Activated naive CD8-positive, alpha-beta T cell treated with anti-CD3 and anti-CD28 coated beads, Interleukin-2, amount 10 ng/mL, durations not matched to agents 7 days and 5 days (primary cell): ENCODE data around the gene FAM32A. TPM values are rescaled to one million over a fixed set of nuclear protein-coding genes. Genes with fewer than 3 reads are reported as not detected.

Experiments
- ATAC-seq: fragments of 150-1000 bp; cut with Tn5 transposase; one replicate; pipeline ENCODE4 v1.10.0; 2021; ENCODE audit warnings: low read depth, moderate library complexity
- POLR2A ChIA-PET: fragments of 350-600 bp; sonication (Branson Sonifier 250); formaldehyde crosslinking; loops from one replicate; lab custom pipeline; 2021; ENCODE audit warnings: antibody characterized with exemption; lab: Charles Lee
- DNase-seq: peaks from one replicate; pipeline ENCODE4 v3.0.0; 2021
- H3K27ac Mint-ChIP-seq: one replicate; pipeline ENCODE4 v1.8.0; 2022; ENCODE audit warnings: mild to moderate bottlenecking, mixed read lengths
- H3K27me3 Mint-ChIP-seq: one replicate; pipeline ENCODE4 v1.8.0; 2022; ENCODE audit warnings: mild to moderate bottlenecking, moderate library complexity, mixed read lengths
- H3K36me3 Mint-ChIP-seq: one replicate; pipeline ENCODE4 v1.8.0; 2021; ENCODE audit warnings: mild to moderate bottlenecking, mixed read lengths
- H3K4me1 Mint-ChIP-seq: one replicate; pipeline ENCODE4 v1.8.0; 2021; ENCODE audit warnings: mixed read lengths
- H3K4me3 Mint-ChIP-seq: one replicate; pipeline ENCODE4 v1.8.0; 2022; ENCODE audit warnings: mild to moderate bottlenecking, moderate library complexity, mixed read lengths
- H3K9me3 Mint-ChIP-seq: one replicate; pipeline ENCODE4 v1.8.0; 2021; ENCODE audit warnings: mixed read lengths
- total RNA-seq, 2 experiments: library from RNA; stranded (reverse); gene quantifications; one replicate each; pipeline ENCODE4 v1.2.3, GENCODE V29; 2021

FAM32A gene
- total RNA-seq, 2 experiments from 2014 or later, result 61.4 to 63.4 TPM

DNA sequence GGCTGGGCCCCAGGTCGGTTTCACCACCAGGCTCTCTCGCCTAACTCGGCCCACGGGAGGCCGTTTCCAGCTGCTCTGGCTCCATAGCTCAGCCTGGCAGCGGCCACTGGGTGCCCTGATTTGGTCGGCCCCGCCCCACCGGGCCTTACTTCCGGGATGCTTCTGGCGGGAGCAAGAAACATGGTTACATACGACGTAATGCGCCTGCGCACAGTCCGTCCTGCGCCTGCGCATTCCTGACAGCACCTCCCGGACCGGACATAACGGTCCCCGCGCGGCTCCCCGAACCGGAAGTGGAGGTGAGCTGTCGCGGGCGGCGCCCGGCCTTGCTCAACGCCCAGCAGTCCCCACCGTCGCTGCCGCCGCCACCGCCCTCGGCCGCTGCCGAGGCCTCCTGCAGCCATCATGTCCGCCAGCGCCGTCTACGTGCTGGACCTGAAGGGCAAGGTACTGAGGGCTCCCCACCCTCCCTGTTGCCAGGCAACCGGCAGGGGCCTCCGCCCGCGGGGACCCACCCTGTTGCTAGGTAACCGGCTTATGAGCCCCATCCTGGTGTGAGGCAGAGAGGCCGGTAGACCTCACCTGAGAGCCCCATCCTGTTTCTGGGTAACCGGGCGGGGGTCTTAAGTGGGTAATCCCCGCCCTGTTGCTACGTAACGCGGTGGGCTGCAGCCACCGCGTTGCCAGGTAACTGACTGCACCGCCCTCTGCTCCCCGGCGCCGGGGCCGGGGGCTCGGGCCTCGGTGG, 12.6 kb downstream of the FAM32A start, which contains the start of gene AP1M1:
Gene AP1M1, plus strand, starts transcription at position 290 of the 748 bp plus-strand sequence. Its CDS starts 116 bp downstream, at position 406.
- POLR2A ChIA-PET, result interaction anchor here (0.8 to 2.3 kb wide), 8 partner anchors 9 to 172 kb away, joined by 3 to 16 read pairs (median 6); partner anchors contain the start of genes FAM32A, HSH2D and KLF2
- Mint-ChIP-seq H3K9me3 (no peaks in the 10 kb centered on the region), H3K4me3 (peak within 1 kb of the TSS; percentile 98), H3K27ac (peak within 1 kb of the TSS; percentile 97), H3K36me3 (peaks cover 15% of the 10 kb centered on the region), H3K4me1 (peaks cover 35% of the 10 kb centered on the region), H3K27me3 (no peaks in the 10 kb centered on the region)
- peak; percentile 89 for ATAC-seq
- DNase-seq, result peak; percentile 99

GRCh38 chr19:16198370-16198651, 13.1 kb downstream of the FAM32A start:
- Mint-ChIP-seq H3K4me3 (peak overlapping the region; percentile 98), H3K9me3 (no peaks in the 10 kb centered on the region), H3K4me1 (peaks cover 36% of the 10 kb centered on the region), H3K36me3 (peaks cover 15% of the 10 kb centered on the region), H3K27me3 (no peaks in the 10 kb centered on the region), H3K27ac (peak overlapping the region; percentile 78)
- POLR2A ChIA-PET, result interaction anchor here (1.4 to 2.3 kb wide), 5 partner anchors 9 to 130 kb away, joined by 3 to 16 read pairs (median 6); partner anchors contain the start of genes FAM32A and HSH2D
- DNase-seq (no peak), ATAC-seq (no peak)

DNA sequence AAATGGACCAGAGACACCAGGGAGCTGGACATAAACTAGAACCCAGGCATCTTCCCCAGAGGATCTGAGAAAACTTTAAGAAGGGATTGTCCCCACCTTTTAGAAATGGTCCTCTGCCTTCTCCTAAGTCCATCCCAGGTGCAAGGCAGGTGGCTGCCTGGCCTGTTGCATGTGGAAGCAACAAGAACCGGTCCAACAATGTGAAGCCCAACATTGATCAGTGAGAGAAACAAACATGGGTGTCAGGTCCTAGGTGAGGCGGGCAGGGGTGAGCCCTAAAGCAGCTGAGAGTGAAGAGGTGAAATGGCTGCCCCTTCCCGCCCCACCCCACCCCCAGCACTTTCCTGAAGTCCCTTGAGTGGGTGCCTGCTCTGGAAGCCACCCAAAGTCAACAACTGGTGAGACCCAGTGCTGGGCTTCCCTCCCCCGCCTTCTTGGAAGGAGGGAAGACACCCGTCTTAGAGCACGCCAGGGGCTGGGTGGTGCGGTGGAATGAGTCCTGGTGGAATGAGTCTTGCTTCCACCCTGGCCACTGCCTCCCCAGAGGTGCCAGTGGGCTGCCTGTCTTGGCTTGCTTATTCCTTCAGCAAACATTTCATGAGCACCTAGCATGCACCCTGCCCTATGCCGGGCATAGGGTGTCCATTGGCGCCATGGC, 14.2 kb downstream of the FAM32A start:
- Mint-ChIP-seq H3K27me3 (no peaks in the 10 kb centered on the region), H3K4me3 (peak overlapping the region; percentile 98), H3K36me3 (peaks cover 21% of the 10 kb centered on the region), H3K4me1 (peaks cover 42% of the 10 kb centered on the region), H3K27ac (peak overlapping the region; percentile 78), H3K9me3 (no peaks in the 10 kb centered on the region)
- POLR2A ChIA-PET, result interaction anchor here (0.7 to 0.8 kb wide), 2 partner anchors 138 to 363 kb away, joined by 3 read pairs; no protein-coding TSS in a partner anchor
- DNase-seq, result no peak
- ATAC-seq, result no peak

DNA sequence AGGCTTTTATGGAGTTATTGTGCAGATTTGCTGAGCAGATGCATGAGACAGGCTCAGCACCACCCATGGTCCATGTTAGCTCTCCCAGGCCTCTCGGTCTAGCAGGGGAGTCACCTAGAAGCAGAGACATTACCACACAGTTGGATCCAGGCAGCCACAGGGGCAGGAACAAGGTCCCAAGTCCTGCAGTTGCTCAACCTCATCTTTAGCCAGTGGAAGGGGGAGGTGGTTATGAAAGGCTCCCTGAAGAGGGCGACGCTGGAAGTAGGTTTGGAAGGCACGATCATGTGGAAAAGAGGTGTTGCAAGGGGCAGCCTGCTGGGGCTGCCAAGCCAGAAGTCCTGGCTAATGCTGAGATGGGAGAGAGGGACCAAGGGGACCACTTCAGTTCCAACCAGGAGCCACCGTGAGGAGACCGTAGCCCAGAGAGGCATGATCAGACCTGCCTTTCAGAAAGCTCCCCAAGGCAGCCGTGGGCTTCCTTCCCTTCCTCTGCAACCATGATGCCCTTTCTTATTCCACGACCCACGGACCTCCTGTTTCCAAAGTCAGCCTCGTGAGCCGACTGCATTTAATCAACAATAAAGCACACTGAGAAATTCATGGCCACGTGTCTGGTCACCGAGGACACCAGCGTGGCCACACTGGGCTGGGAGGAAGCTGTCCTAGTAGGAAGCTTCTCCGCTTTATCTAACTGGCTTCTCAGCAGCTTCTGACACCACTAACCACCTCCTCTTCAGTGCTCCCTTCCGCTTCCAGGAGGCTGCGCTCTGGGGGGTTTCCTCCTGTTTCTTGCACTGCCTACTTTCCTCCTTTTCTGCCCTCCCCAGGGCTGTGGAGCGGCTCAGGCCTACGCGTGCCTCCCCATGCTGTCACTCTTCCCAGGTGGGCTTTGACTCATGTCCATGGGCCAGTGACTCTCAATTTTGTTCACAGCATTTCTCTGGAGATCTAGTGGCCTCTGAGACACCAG, 15.1 kb downstream of the FAM32A start:
- DNase-seq, result peak; percentile 30
- no peak for ATAC-seq
- Mint-ChIP-seq H3K9me3 (no peaks in the 10 kb centered on the region), H3K4me3 (peak overlapping the region; percentile 53), H3K27ac (peak overlapping the region; percentile 78), H3K27me3 (no peaks in the 10 kb centered on the region), H3K4me1 (peaks cover 42% of the 10 kb centered on the region), H3K36me3 (peaks cover 24% of the 10 kb centered on the region)
- POLR2A ChIA-PET, result interaction anchor here (0.6 to 0.8 kb wide), 3 partner anchors 138 to 363 kb away, joined by 3 read pairs; no protein-coding TSS in a partner anchor

GRCh38 chr19:16201011-16201391, 15.8 kb downstream of the FAM32A start:
- no peaks in the 10 kb centered on the region for H3K9me3 Mint-ChIP-seq

GRCh38 chr19:16202320-16203255, 17.4 kb downstream of the FAM32A start:
- H3K4me1 Mint-ChIP-seq, result peaks cover 45% of the 10 kb centered on the region

More at GRCh38 chr19:16201011-16201391, 15.8 kb downstream of the FAM32A start:
- H3K4me3 Mint-ChIP-seq, result peak overlapping the region; percentile 53
- DNase-seq (no peak), ATAC-seq (no peak)
- peaks cover 24% of the 10 kb centered on the region for H3K36me3 Mint-ChIP-seq
- POLR2A ChIA-PET, result interaction anchor here (0.5 to 0.8 kb wide), 3 partner anchors 51 to 182 kb away, joined by 3 to 5 read pairs (median 4); no protein-coding TSS in a partner anchor
- H3K27ac Mint-ChIP-seq, result peak overlapping the region; percentile 47
- H3K4me1 Mint-ChIP-seq, result peaks cover 42% of the 10 kb centered on the region
- no peaks in the 10 kb centered on the region for H3K27me3 Mint-ChIP-seq

DNA sequence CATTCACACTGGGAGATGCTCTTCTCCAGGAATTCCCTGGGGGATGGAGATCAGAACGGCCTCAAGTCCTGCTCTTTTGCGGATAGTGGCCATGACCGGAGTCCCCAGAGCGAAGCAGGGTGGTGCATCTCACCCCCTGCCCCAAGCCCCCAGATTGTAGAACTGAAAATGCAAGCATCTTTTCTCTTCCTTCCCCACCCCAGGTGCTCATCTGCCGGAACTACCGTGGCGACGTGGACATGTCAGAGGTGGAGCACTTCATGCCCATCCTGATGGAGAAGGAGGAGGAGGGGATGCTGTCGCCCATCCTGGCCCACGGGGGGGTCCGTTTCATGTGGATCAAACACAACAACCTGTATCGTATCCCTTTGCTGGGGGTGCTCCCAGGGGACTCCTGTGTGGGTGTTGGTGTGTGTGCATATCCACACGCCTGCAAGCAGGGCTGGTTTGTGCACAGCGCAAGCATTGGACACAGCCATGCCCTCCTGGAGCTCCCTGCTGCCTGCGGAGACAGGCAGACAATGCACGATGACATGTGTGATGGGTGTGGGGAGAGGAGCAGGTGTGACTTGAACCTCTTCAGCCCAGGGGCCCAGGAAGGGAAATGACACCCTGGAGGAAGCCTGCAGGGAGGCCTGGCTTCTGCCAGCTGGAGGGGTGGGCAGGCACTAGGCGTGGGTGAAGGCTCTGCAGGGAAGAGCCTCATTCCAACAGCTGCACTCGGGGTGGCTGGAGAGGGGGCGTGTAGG, 18.2 kb downstream of the FAM32A start:
- H3K4me1 Mint-ChIP-seq, result peaks cover 53% of the 10 kb centered on the region
- peaks cover 32% of the 10 kb centered on the region for H3K36me3 Mint-ChIP-seq
- H3K27ac Mint-ChIP-seq, result peak overlapping the region; percentile 48
- H3K9me3 Mint-ChIP-seq, result no peaks in the 10 kb centered on the region
- H3K4me3 Mint-ChIP-seq, result no peak overlapping the region
- no peak for ATAC-seq
- POLR2A ChIA-PET, result no interaction called here
- DNase-seq, result no peak
- H3K27me3 Mint-ChIP-seq, result no peaks in the 10 kb centered on the region

More at GRCh38 chr19:16202320-16203255, 17.4 kb downstream of the FAM32A start:
- Mint-ChIP-seq H3K27me3 (no peaks in the 10 kb centered on the region), H3K4me3 (peak overlapping the region; percentile 0), H3K36me3 (peaks cover 26% of the 10 kb centered on the region), H3K9me3 (no peaks in the 10 kb centered on the region), H3K27ac (no peak overlapping the region)
- POLR2A ChIA-PET, result no interaction called here
- ATAC-seq, result no peak
- no peak for DNase-seq

DNA sequence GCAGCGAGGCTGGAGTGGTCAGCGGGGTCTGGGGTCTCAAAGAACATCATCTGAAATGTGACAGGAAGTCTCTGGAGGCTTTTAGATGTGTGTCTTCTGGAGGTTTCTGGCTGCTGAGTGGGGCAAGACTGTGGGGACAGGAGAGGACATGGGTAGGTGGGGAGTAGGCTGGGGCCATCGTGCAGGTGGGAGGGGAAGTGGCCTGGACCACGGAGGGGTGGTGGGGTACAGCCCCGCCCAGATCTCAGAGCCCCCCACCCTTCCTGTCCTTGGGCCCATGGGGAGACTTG, 18.7 kb downstream of the FAM32A start:
- Mint-ChIP-seq H3K27ac (peak overlapping the region; percentile 48), H3K27me3 (no peaks in the 10 kb centered on the region), H3K9me3 (no peaks in the 10 kb centered on the region), H3K4me3 (no peak overlapping the region), H3K36me3 (peaks cover 34% of the 10 kb centered on the region), H3K4me1 (peaks cover 52% of the 10 kb centered on the region)
- ATAC-seq (no peak), DNase-seq (no peak)
- POLR2A ChIA-PET, result no interaction called here

GRCh38 chr19:16205205-16206045, 20.2 kb downstream of the FAM32A start:
- ATAC-seq (no peak), DNase-seq (no peak)
- H3K27ac Mint-ChIP-seq, result no peak overlapping the region
- no peak overlapping the region for H3K4me3 Mint-ChIP-seq
- POLR2A ChIA-PET, result no interaction called here
- no peaks in the 10 kb centered on the region for H3K27me3 Mint-ChIP-seq
- peaks cover 43% of the 10 kb centered on the region for H3K36me3 Mint-ChIP-seq
- H3K9me3 Mint-ChIP-seq, result no peaks in the 10 kb centered on the region
- peaks cover 49% of the 10 kb centered on the region for H3K4me1 Mint-ChIP-seq

GRCh38 chr19:16206046-16206605, 20.9 kb downstream of the FAM32A start:
- Mint-ChIP-seq H3K27ac (peak overlapping the region; percentile 45), H3K4me3 (no peak overlapping the region), H3K27me3 (no peaks in the 10 kb centered on the region), H3K36me3 (peaks cover 45% of the 10 kb centered on the region), H3K9me3 (no peaks in the 10 kb centered on the region), H3K4me1 (peaks cover 44% of the 10 kb centered on the region)
- POLR2A ChIA-PET, result no interaction called here
- ATAC-seq, result no peak
- DNase-seq, result no peak

- POLR2A ChIA-PET, result no interaction called here
- Mint-ChIP-seq H3K4me1 (peaks cover 41% of the 10 kb centered on the region), H3K27me3 (no peaks in the 10 kb centered on the region), H3K36me3 (peaks cover 49% of the 10 kb centered on the region), H3K9me3 (no peaks in the 10 kb centered on the region), H3K4me3 (no peak overlapping the region), H3K27ac (peak overlapping the region; percentile 74)
- ATAC-seq (peak; percentile 13), DNase-seq (no peak)
These were observed 21.4 kb downstream of the FAM32A start for GRCh38 chr19:16206637-16207036.
